GM11168 (cell line): Measurements from ENCODE around the gene SYCN.

Experiments used
- in situ Hi-C: fragments of 300-500 bp; cut with MboI; formaldehyde crosslinking; loops from one replicate; pipeline ENCODE4 v1.12.0; 2022; ENCODE audit warnings: low sequenced_read_pairs; ENCODE audit not compliant: unreplicated experiment

The SYCN gene

GRCh38 chr19:39173502-39173991 lies 30.5 kb downstream of the SYCN start:
- in situ Hi-C loops: no loop called here

- in situ Hi-C loops: no loop called here
Measured at GRCh38 chr19:39172700-39173501, 31.2 kb downstream of the SYCN start.

GRCh38 chr19:39171479-39172465 lies 32.3 kb downstream of the SYCN start:
- in situ Hi-C loops: no loop called here

- in situ Hi-C loops: no loop called here
Measured at GRCh38 chr19:39170386-39171231, 33.5 kb downstream of the SYCN start.

- in situ Hi-C loops: no loop called here
Measured at GRCh38 chr19:39169143-39169810, 34.8 kb downstream of the SYCN start.

- in situ Hi-C loops: no loop called here
Measured at GRCh38 chr19:39168258-39169142, 35.6 kb downstream of the SYCN start.

GRCh38 chr19:39167461-39168257 lies 36.4 kb downstream of the SYCN start:
- in situ Hi-C loops: no loop called here

- in situ Hi-C loops: no loop called here
Measured at GRCh38 chr19:39166571-39167391, 37.3 kb downstream of the SYCN start.

- in situ Hi-C loops: no loop called here
Measured at GRCh38 chr19:39165857-39166256, 38.2 kb downstream of the SYCN start.

GRCh38 chr19:39164289-39164688 lies 39.8 kb downstream of the SYCN start:
- in situ Hi-C loops: no loop called here

- in situ Hi-C loops: no loop called here
Measured at GRCh38 chr19:39163621-39164020, 40.4 kb downstream of the SYCN start.

GRCh38 chr19:39162441-39163043 lies 41.5 kb downstream of the SYCN start:
- in situ Hi-C loops: no loop called here

- in situ Hi-C loops: no loop called here
Measured at GRCh38 chr19:39160889-39161672, 43.0 kb downstream of the SYCN start.

GRCh38 chr19:39160523-39160861 lies 43.6 kb downstream of the SYCN start:
- in situ Hi-C loops: no loop called here

- in situ Hi-C loops: no loop called here
Measured at GRCh38 chr19:39158646-39159260, 45.3 kb downstream of the SYCN start.

- in situ Hi-C loops: no loop called here
Measured at GRCh38 chr19:39157997-39158389, 46.1 kb downstream of the SYCN start.
